Upper lobe of left lung (tissue), 4 donors: ENCODE measurements around the gene ERMN.

ENCODE experiments used
- CTCF ChIP-seq, 6 experiments: fragments of 450-650 bp in 4 of 6; fragments of 200-600 bp in 2 of 6; sonication (generic) in 2 of 6; IDR thresholded peaks; one replicate each; pipeline ENCODE4 v1.5.1; 2016 to 2019; ENCODE audit warnings: antibody characterized with exemption in 6 of 6
- EP300 ChIP-seq, 4 donors: sonication (generic); formaldehyde crosslinking; IDR thresholded peaks; one replicate each; pipeline ENCODE4 v1.5.1; 2017; ENCODE audit warnings: antibody characterized with exemption in 4 of 4, control low read depth in 2 of 4
- POLR2A ChIP-seq, 4 donors: fragments of 450-650 bp; IDR thresholded peaks; one replicate each; pipeline ENCODE4 v1.5.1; 2016 to 2017; ENCODE audit warnings: antibody characterized with exemption in 4 of 4, mild to moderate bottlenecking in 2 of 4

DNA sequence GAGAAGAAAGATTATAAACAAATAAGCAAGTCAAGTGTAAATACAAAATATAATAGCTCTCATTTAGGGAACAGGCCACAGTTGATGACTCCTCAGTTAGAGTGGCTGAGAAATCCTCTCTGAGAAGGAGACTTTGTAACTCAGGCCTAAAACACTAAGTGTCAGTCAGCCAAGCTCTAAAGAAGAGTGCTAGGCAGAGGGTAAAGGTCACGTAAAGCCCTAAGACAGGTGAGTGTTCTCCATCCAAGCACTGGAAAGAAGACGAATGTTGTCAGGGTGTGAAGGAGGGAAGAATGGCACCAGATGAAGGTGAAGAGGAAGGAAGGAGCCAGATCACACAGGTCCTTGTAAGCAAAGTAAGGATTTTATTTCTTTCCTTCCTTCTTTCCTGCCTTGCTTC, 24.3 kb downstream of the ERMN start:
- TF ChIP-seq EP300 (IDR thresholded peaks at IDR 0.05) (no peak), CTCF (IDR thresholded peaks at IDR 0.05) (no peak), POLR2A (IDR thresholded peaks at IDR 0.05) (no peak)
